ENCODE data around the gene MRPL19.
A peak's percentile ranks its signal among the peaks of the same experiment; 100 is the strongest.

The MRPL19 gene

DNA sequence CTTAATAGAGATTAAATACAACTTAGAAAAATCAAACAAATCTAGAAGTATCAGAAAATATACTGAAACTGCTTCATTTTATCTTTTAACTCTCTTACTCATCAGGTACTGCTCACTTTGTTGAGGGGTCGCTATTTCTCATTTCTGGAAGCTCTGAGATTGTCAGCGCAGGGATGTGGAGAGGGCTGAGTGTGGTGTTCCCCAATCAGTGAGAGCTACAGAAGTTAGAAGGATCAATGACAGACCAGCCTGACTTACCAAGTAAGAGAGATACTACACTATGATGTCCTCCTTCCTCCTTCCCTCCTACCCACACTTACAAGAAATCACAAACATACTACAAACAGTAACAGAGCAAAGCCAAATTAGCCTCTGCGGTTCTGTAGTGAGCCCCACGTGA is 56.0 kb downstream of the MRPL19 start:
- TF ChIP-seq, protein P1, sequence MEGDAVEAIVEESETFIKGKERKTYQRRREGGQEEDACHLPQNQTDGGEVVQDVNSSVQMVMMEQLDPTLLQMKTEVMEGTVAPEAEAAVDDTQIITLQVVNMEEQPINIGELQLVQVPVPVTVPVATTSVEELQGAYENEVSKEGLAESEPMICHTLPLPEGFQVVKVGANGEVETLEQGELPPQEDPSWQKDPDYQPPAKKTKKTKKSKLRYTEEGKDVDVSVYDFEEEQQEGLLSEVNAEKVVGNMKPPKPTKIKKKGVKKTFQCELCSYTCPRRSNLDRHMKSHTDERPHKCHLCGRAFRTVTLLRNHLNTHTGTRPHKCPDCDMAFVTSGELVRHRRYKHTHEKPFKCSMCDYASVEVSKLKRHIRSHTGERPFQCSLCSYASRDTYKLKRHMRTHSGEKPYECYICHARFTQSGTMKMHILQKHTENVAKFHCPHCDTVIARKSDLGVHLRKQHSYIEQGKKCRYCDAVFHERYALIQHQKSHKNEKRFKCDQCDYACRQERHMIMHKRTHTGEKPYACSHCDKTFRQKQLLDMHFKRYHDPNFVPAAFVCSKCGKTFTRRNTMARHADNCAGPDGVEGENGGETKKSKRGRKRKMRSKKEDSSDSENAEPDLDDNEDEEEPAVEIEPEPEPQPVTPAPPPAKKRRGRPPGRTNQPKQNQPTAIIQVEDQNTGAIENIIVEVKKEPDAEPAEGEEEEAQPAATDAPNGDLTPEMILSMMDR (IDR thresholded peaks at IDR 0.05; ENCODE audit: low read depth, low read length): no peak
- no peak for DNase-seq (ENCODE audit: low read depth in 2 of 2)
- no peak overlapping the region for H3K4me3 ChIP-seq (replicated peaks in 1 of 2; ENCODE audit: low read depth in 2 of 2, low read length in 2 of 2)

DNA sequence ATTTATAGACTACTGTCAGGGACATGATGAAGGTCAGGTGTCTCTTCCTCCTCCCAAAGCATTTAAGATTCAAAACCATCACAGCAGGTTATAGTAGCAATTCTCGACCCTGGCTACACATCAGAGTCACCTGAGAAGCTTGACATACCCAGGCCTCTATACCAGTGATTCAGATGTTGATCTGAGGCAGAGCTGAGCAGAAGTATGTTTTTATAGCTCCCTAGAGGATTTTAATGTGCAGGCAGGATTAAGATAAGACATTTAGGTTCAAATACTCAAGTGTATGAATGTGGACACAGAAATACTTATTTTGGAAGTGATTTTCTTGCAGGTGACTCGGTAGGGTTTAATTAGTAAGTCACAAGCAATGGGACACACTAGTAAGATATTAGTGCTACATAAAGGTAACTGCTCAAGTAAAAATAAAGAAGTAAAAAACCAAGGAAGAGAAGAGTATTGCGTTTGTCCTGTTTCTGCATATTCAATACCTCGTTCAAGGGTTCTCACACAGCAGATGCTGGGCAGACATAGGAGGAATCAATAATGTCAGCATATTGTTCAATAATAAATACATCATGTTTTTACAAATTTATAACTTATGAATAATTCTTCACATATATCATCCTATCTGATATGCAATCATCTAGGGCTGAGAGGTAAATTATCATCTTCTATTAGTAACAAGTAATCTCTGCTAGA is 57.2 kb downstream of the MRPL19 start:
- no peak for DNase-seq (ENCODE audit: low read depth in 2 of 2)
- no peak overlapping the region for H3K4me3 ChIP-seq (replicated peaks in 1 of 2; ENCODE audit: low read depth in 2 of 2, low read length in 2 of 2)
- TF ChIP-seq, protein P1 (IDR thresholded peaks at IDR 0.05; ENCODE audit: low read depth, low read length): no peak

DNA sequence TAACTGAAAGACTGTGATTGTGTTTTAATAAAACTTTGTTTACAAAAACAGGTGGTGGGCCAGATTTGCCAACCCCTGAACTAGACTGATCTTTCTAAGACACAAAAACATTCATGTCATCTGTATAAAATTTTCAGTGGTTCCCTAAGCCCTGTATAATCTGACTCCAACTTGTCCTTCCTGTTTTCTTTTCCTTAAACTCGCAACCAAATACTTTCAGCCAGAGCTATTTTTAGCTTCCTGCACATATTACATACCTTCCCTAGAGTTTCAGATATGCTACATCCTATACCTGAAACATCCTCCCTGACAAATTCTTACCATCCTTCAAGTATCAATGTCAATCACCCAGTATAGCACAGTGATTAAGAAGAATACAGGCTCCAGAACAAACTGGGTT is 59.3 kb downstream of the MRPL19 start:
- TF ChIP-seq, protein P1 (IDR thresholded peaks at IDR 0.05; ENCODE audit: low read depth, low read length): no peak
- DNase-seq (ENCODE audit: low read depth in 2 of 2): peak in 1 of 2 donors; percentile 7
- H3K4me3 ChIP-seq (replicated peaks in 1 of 2; ENCODE audit: low read depth in 2 of 2, low read length in 2 of 2): no peak overlapping the region

DNA sequence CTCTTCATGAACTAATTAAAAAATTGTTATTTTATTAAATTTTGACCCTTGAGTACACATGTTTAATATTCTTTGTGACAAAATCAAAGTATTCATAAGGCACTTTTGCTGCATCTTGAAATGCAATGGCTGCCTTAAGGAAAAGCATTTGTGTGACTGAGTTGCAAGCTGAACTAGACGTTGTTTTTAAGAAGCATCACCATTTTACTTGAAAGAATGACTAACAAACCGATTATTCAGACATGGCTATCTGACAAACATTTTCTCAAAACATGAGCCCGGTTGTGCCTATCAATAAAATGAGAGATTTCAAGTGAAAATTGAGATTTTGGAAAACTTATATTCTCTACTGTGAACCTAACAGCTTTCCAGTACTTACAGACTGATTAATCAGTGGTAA is 61.3 kb downstream of the MRPL19 start:
- TF ChIP-seq, protein P1 (IDR thresholded peaks at IDR 0.05; ENCODE audit: low read depth, low read length): no peak
- peak; percentile 4 to 57 for DNase-seq (ENCODE audit: low read depth in 2 of 2)
- H3K4me3 ChIP-seq (replicated peaks in 1 of 2; ENCODE audit: low read depth in 2 of 2, low read length in 2 of 2): no peak overlapping the region

DNA sequence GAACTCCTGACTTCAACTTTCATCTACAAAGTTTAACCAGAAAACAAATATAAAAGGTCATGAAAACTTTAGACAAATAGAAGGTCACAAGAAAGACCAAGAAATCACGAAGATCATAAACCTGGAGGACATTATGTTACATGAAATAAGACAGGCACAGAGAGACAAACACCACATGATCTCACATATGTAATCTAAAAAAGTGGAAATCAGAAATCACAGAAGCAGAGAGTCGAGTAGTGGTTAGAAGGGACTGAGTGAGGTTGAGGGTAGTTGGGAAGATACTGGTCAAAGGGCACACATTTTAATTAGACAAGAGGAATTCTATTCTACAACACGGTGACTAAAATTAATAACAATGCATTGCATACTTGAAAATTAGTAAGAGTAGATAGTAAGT is 62.7 kb downstream of the MRPL19 start:
- peak overlapping the region in 1 of 2 donors; percentile 1 for H3K4me3 ChIP-seq (replicated peaks in 1 of 2; ENCODE audit: low read depth in 2 of 2, low read length in 2 of 2)
- DNase-seq (ENCODE audit: low read depth in 2 of 2): no peak
- TF ChIP-seq, protein P1 (IDR thresholded peaks at IDR 0.05; ENCODE audit: low read depth, low read length): no peak

DNA sequence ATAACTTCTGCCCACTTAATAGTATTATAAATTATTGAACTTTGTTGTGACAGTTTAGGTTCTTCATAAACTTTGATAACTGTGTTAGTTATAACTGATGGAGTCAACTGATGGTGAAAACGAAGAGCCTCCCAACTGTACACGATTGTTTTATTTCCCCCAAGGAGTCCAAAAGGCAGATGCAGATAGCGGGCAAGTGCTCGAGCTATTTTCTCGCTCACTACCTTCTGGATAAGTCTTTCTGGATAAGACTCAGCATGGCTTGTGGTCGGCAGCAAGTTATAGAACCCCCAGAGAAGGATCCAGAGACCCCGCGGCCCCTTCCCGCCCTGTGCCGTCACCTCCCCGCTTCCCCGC is 63.6 kb downstream of the MRPL19 start:
- H3K4me3 ChIP-seq (replicated peaks in 1 of 2; ENCODE audit: low read depth in 2 of 2, low read length in 2 of 2): peak overlapping the region; percentile 70 to 71
- TF ChIP-seq, protein P1 (IDR thresholded peaks at IDR 0.05; ENCODE audit: low read depth, low read length): no peak
- DNase-seq (ENCODE audit: low read depth in 2 of 2): no peak

All from cardiac fibroblast (primary cell).